Ishikawa (cell line): Measurements from ENCODE around the gene CIC.

Experiments
- RAD21 ChIP-seq: IDR thresholded peaks from 2 replicates; pipeline ENCODE4 v1.6.1; 2012; ENCODE audit warnings: low read depth
- YY1 ChIP-seq: IDR thresholded peaks from 2 replicates; pipeline ENCODE4 v1.6.1; 2012; ENCODE audit warnings: low read depth
- TF ChIP-seq, protein P1 (sequence below): IDR thresholded peaks from 2 replicates; pipeline ENCODE4 v1.6.1; 2012; ENCODE audit warnings: low read depth, mild to moderate bottlenecking

DNA sequence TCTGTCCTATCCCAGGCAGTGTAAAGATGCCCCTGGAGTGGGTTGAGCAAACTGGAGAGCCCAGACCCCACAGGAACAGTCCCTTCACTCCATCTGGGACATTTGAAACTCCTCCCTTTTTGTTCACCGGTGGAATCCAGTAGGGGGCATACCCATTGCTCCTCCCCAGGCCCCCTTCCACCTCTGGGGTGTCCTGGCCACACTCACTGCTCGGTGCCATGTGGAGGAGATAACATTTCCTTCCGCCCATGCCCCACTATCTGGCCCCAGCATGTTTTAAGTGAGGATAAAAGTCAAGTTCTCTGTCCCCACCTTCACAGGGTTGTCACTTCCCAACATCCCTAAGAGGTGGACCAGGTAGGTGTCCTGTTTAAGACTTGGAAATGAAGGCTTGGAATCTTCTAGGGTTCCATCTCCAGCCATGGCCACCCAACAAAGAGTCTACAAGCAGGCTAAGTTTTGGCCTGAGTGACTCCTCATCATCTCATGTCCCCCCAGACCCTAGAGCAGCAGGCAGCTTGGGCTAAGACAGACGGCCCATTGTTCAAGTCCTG, 39.7 kb upstream of the CIC start:
- TF ChIP-seq, protein P1, sequence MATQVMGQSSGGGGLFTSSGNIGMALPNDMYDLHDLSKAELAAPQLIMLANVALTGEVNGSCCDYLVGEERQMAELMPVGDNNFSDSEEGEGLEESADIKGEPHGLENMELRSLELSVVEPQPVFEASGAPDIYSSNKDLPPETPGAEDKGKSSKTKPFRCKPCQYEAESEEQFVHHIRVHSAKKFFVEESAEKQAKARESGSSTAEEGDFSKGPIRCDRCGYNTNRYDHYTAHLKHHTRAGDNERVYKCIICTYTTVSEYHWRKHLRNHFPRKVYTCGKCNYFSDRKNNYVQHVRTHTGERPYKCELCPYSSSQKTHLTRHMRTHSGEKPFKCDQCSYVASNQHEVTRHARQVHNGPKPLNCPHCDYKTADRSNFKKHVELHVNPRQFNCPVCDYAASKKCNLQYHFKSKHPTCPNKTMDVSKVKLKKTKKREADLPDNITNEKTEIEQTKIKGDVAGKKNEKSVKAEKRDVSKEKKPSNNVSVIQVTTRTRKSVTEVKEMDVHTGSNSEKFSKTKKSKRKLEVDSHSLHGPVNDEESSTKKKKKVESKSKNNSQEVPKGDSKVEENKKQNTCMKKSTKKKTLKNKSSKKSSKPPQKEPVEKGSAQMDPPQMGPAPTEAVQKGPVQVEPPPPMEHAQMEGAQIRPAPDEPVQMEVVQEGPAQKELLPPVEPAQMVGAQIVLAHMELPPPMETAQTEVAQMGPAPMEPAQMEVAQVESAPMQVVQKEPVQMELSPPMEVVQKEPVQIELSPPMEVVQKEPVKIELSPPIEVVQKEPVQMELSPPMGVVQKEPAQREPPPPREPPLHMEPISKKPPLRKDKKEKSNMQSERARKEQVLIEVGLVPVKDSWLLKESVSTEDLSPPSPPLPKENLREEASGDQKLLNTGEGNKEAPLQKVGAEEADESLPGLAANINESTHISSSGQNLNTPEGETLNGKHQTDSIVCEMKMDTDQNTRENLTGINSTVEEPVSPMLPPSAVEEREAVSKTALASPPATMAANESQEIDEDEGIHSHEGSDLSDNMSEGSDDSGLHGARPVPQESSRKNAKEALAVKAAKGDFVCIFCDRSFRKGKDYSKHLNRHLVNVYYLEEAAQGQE = no peak
- TF ChIP-seq RAD21 (no peak), YY1 (no peak)
